ENCODE measurements around the gene S100A16. TPM values are rescaled to one million over a fixed set of nuclear protein-coding genes. Genes with fewer than 3 reads are reported as not detected.

S100A16 gene
- total RNA-seq, 1 donor from 2014 or later = 22.1 TPM

DNA sequence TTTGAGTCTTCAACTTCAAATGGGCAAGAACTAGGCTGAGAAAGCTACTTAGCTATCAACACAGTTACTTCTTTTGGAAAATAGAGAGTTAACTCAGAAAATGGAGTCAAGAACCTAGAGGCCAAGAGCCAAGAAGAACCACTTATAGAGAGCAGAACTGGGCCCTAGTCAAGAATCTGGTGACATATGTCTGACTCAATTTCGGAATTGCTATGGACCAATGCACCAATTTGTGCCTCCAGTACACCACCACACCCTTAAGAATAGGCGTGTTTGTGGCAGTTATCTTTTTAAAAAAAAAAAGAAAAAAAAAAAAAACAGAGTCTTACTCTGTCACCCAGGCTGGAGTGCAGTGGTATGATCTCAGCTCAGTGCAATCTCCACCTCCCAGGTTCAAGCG is 55.1 kb downstream of the S100A16 start:
- no peak for DNase-seq (ENCODE audit: low spot score in 2 of 2, unreplicated experiment in 2 of 2)
- no peak for TF ChIP-seq CTCF (IDR thresholded peaks at IDR 0.05; ENCODE audit: unreplicated experiment)
- H3K36me3 Mint-ChIP-seq = no peaks in the 10 kb centered on the region
- H3K4me3 Mint-ChIP-seq = no peak overlapping the region
- H3K9me3 Mint-ChIP-seq = no peaks in the 10 kb centered on the region
- peaks cover 16% of the 10 kb centered on the region for H3K4me1 Mint-ChIP-seq
- no peak overlapping the region for H3K27ac Mint-ChIP-seq
- no peaks in the 10 kb centered on the region for H3K27me3 Mint-ChIP-seq (ENCODE audit: low read depth)

Other genes with a start within 250 kb of the S100A16 start
- gene S100A12, start 237.5 kb downstream of the S100A16 start, total RNA-seq = not detected in 3 replicates
- gene S100A8, start 222.1 kb downstream of the S100A16 start, total RNA-seq = not detected in 3 replicates
- not detected in 3 replicates for gene S100A7A, start 196.6 kb downstream of the S100A16 start, total RNA-seq
- gene S100A7, start 152.5 kb downstream of the S100A16 start, total RNA-seq = not detected in 3 replicates
- gene S100A6, start 77.1 kb downstream of the S100A16 start, total RNA-seq = 2.4 to 4.4 TPM (median 3.9 TPM) in 3 replicates
- gene S100A5, start 72.2 kb downstream of the S100A16 start, total RNA-seq = not detected in 3 replicates
- gene S100A4, start 67.3 kb downstream of the S100A16 start, total RNA-seq = 7.8 to 12.7 TPM (median 10.2 TPM) in 3 replicates
- not detected in 3 replicates for gene S100A3, start 63.9 kb downstream of the S100A16 start, total RNA-seq
- gene S100A2, start 47.3 kb downstream of the S100A16 start, total RNA-seq = 0.43 to 0.51 TPM in 2 of 3 replicates, not detected in the other
- gene S100A14, start 3.2 kb upstream of the S100A16 start, total RNA-seq = 8.5 to 10.1 TPM (median 10.0 TPM) in 3 replicates
- gene S100A13, start 14.4 kb upstream of the S100A16 start, total RNA-seq = 46.6 to 58.5 TPM (median 54.5 TPM) in 3 replicates
- gene S100A1, start 15.3 kb upstream of the S100A16 start, total RNA-seq = 0.58 to 0.59 TPM in 2 of 3 replicates, not detected in the other
- gene CHTOP, start 20.9 kb upstream of the S100A16 start, total RNA-seq = 108 to 114 TPM (median 111 TPM) in 3 replicates
- gene SNAPIN, start 45.6 kb upstream of the S100A16 start, total RNA-seq = 33.8 to 37.5 TPM (median 34.6 TPM) in 3 replicates
- 204 to 212 TPM (median 207 TPM) in 3 replicates for gene ILF2, start 57.9 kb upstream of the S100A16 start, total RNA-seq
- gene NPR1, start 65.6 kb upstream of the S100A16 start, total RNA-seq = 5.8 to 6.6 TPM (median 5.9 TPM) in 3 replicates
- gene INTS3, start 114.9 kb upstream of the S100A16 start, total RNA-seq = 117 to 120 TPM (median 117 TPM) in 3 replicates
- gene SLC27A3, start 162.3 kb upstream of the S100A16 start, total RNA-seq = 28.5 to 32.1 TPM (median 29.7 TPM) in 3 replicates